Stomach (tissue), 9 donors: ENCODE data around the gene PPHLN1. TPM values are rescaled to one million over a fixed set of nuclear protein-coding genes. Genes with fewer than 3 reads are reported as not detected.
A peak's percentile ranks its signal among the peaks of the same experiment; 100 is the strongest.
"Not testable (repeated sequence)": the region's sequence is repeated elsewhere in the genome, so short reads cannot be mapped to it uniquely, and the experiment has no call there.

Experiments
- DNase-seq, 2 donors: peaks; one replicate each; pipeline versions ENCODE4 v3.0.0 to v3.0.0-alpha.2; 2013 to 2019
- H3K27ac ChIP-seq, 5 donors: fragments of 200-600 bp in 4 of 5; sonication (generic) in 4 of 5; one replicate each; pipeline ENCODE4 v1.5.1; 2013 to 2019; ENCODE audit warnings: mild to moderate bottlenecking in 1 of 5, moderate library complexity in 1 of 5
- H3K27me3 ChIP-seq, 3 donors: fragments of 200-600 bp; sonication (generic); one replicate each; pipeline ENCODE4 v1.5.1; 2017 to 2019; ENCODE audit warnings: mixed run types in 1 of 3
- H3K36me3 ChIP-seq, 4 donors: fragments of 200-600 bp; sonication (generic); 1 replicate in 3 of 4; 2 replicates in 1 of 4; pipeline ENCODE4 v1.5.1; 2016 to 2019
- H3K4me1 ChIP-seq, 4 donors: fragments of 200-600 bp; sonication (generic); one replicate each; pipeline ENCODE4 v1.5.1; 2016 to 2019
- H3K4me3 ChIP-seq, 4 donors: fragments of 200-600 bp; sonication (generic) in 3 of 4; one replicate each; pipeline ENCODE4 v1.5.1; 2016 to 2019; ENCODE audit warnings: mild to moderate bottlenecking in 1 of 4
- H3K9me3 ChIP-seq, 4 donors: fragments of 200-600 bp; sonication (generic); one replicate each; pipeline ENCODE4 v1.5.1; 2016 to 2019
- CTCF ChIP-seq, 7 experiments: fragments of 450-650 bp in 4 of 7; fragments of 200-600 bp in 3 of 7; sonication (generic) in 3 of 7; IDR thresholded peaks; one replicate each; pipeline ENCODE4 v1.5.1; 2016 to 2019; ENCODE audit warnings: antibody characterized with exemption in 7 of 7, control low read depth in 2 of 7, mild to moderate bottlenecking in 1 of 7
- EP300 ChIP-seq: sonication (generic); formaldehyde crosslinking; IDR thresholded peaks from one replicate; pipeline ENCODE4 v1.6.1; 2017; ENCODE audit warnings: antibody characterized with exemption
- POLR2A ChIP-seq, 4 donors: fragments of 450-650 bp; IDR thresholded peaks; one replicate each; pipeline ENCODE4 v1.6.1; 2016; ENCODE audit warnings: antibody characterized with exemption in 4 of 4, control low read depth in 2 of 4, mild to moderate bottlenecking in 1 of 4, moderate library complexity in 1 of 4
- POLR2AphosphoS5 ChIP-seq, 3 donors: sonication (generic); formaldehyde crosslinking; IDR thresholded peaks; one replicate each; pipeline ENCODE4 v1.6.1; 2016; ENCODE audit warnings: antibody characterized with exemption in 3 of 3
- WGBS, 5 donors: extraction: QIAGEN DNeasy Blood & Tissue Kit in 3 of 5; methylation state at CpG; one replicate each; pipeline versions ENCODE4 v1.1.5 to v1.1.7; 2013 to 2018; 5-methylcytosine and 5-hydroxymethylcytosine counted together
- intact Hi-C: fragments of 100-400 bp; cut with DNase I; formaldehyde crosslinking; loops from one replicate; pipeline ENCODE4 v1.15.1; 2023; ENCODE audit warnings: low total_unique reads
- polyA plus RNA-seq, 3 donors: library from polyadenylated mRNA; stranded (reverse); fragments of 200-250 nt; gene quantifications; one replicate each; pipeline ENCODE4 v1.2.3, GENCODE V29; 2013
- total RNA-seq, 5 donors: library from RNA; depleted of rRNA; stranded (reverse); fragments of >200 nt; gene quantifications; one replicate each; pipeline versions ENCODE4 v1.1.0 to v1.2.3, GENCODE V29; 2014 to 2016
- donor health status: healthy with polysubstance abuse.
- donor health status: Bipolar disorder and iron deficiency.
- donor health status: healthy.

The PPHLN1 gene
- total and polyA plus RNA-seq, 8 donors, result 23.5 to 213 (median 52.0) TPM

GRCh38 chr12:42380733-42381132 lies 54.8 kb downstream of the PPHLN1 start:
- no peak overlapping the region for H3K4me3 ChIP-seq
- no peak overlapping the region for H3K27ac ChIP-seq
- no peak for DNase-seq
- H3K36me3 ChIP-seq, result peaks cover 0 to 31% (median 21%) of the 10 kb centered on the region in 4 donors
- peaks cover 0 to 10% (median 4%) of the 10 kb centered on the region in 4 donors for H3K4me1 ChIP-seq
- TF ChIP-seq POLR2A (IDR thresholded peaks at IDR 0.05) (no peak), CTCF (IDR thresholded peaks at IDR 0.05) (no peak), POLR2AphosphoS5 (IDR thresholded peaks at IDR 0.05) (no peak), EP300 (no peak)
- 37 to 96% (median 50%) methylated on average over 1 of the region's 1 CpG for WGBS, 5 donors
- H3K9me3 ChIP-seq, result no peaks in the 10 kb centered on the region
- no peaks in the 10 kb centered on the region for H3K27me3 ChIP-seq
- intact Hi-C loops, result no loop called here

- 83 to 92% (median 88%) methylated on average over 2 of the region's 2 CpGs for WGBS, 5 donors
- no peak for DNase-seq
- Histone ChIP-seq H3K9me3 (no peaks in the 10 kb centered on the region), H3K4me3 (no peak overlapping the region), H3K27me3 (no peaks in the 10 kb centered on the region), H3K27ac (no peak overlapping the region), H3K4me1 (peaks cover 0 to 21% (median 8%) of the 10 kb centered on the region in 4 donors), H3K36me3 (peaks cover 0 to 17% (median 8%) of the 10 kb centered on the region in 4 donors)
- TF ChIP-seq EP300 (no peak), CTCF (IDR thresholded peaks at IDR 0.05) (no peak), POLR2AphosphoS5 (IDR thresholded peaks at IDR 0.05) (no peak), POLR2A (IDR thresholded peaks at IDR 0.05) (no peak)
- intact Hi-C loops, result no loop called here
Measured at GRCh38 chr12:42382013-42382696, 56.2 kb downstream of the PPHLN1 start.

- Histone ChIP-seq H3K27me3 (no peaks in the 10 kb centered on the region), H3K9me3 (no peaks in the 10 kb centered on the region), H3K27ac (no peak overlapping the region), H3K4me1 (peaks cover 0 to 21% (median 8%) of the 10 kb centered on the region in 4 donors), H3K36me3 (peaks cover 9 to 38% (median 28%) of the 10 kb centered on the region in 4 donors), H3K4me3 (no peak overlapping the region)
- no peak for TF ChIP-seq POLR2AphosphoS5 (IDR thresholded peaks at IDR 0.05)
- TF ChIP-seq EP300, result no peak
- no peak for TF ChIP-seq POLR2A (IDR thresholded peaks at IDR 0.05)
- TF ChIP-seq CTCF (IDR thresholded peaks at IDR 0.05), result no peak
- 46 to 77% (median 71%) methylated on average over 3 of the region's 3 CpGs for WGBS, 5 donors
- intact Hi-C loops, result no loop called here
- DNase-seq, result no peak
Measured at GRCh38 chr12:42385326-42385841, 59.4 kb downstream of the PPHLN1 start.

- H3K4me3 ChIP-seq, result no peak overlapping the region
- WGBS, 5 donors, result 22 to 38% (median 30%) methylated on average over 2 of the region's 2 CpGs
- peaks cover 9 to 44% (median 33%) of the 10 kb centered on the region in 4 donors for H3K36me3 ChIP-seq
- intact Hi-C loops, result no loop called here
- no peaks in the 10 kb centered on the region for H3K27me3 ChIP-seq
- H3K27ac ChIP-seq, result peak overlapping the region in 1 of 5 donors; percentile 31
- peaks cover 0 to 21% (median 8%) of the 10 kb centered on the region in 4 donors for H3K4me1 ChIP-seq
- DNase-seq, result no peak
- H3K9me3 ChIP-seq, result no peaks in the 10 kb centered on the region
- TF ChIP-seq CTCF (IDR thresholded peaks at IDR 0.05) (no peak), POLR2A (IDR thresholded peaks at IDR 0.05) (no peak), EP300 (no peak), POLR2AphosphoS5 (IDR thresholded peaks at IDR 0.05) (no peak)
Measured at GRCh38 chr12:42386308-42386707, 60.3 kb downstream of the PPHLN1 start.

- H3K4me1 ChIP-seq, result peaks cover 0 to 21% (median 8%) of the 10 kb centered on the region in 4 donors
- WGBS, 5 donors, result 87 to 95% (median 91%) methylated on average over 5 of the region's 5 CpGs
- H3K9me3 ChIP-seq, DNase-seq, H3K27me3 ChIP-seq, H3K27ac ChIP-seq, H3K4me3 ChIP-seq, intact Hi-C loops: not testable (repeated sequence)
- peaks cover 9 to 48% (median 37%) of the 10 kb centered on the region in 4 donors for H3K36me3 ChIP-seq
Measured at GRCh38 chr12:42388086-42388485, 62.1 kb downstream of the PPHLN1 start.
